ENCODE data around the gene GPX7.

- TF ChIP-seq CTCF (IDR thresholded peaks at IDR 0.05) = no peak
- TF ChIP-seq POLR2A (IDR thresholded peaks at IDR 0.05) = no peak
Measured at GRCh38 chr1:52580283-52580682, 21.9 kb upstream of the GPX7 start.

Measured in breast epithelium (tissue), 3 donors.